ENCODE results near the gene HEPACAM.
"Not testable (repeated sequence)": the region's sequence is repeated elsewhere in the genome, so short reads cannot be mapped to it uniquely, and the experiment has no call there.

Gene HEPACAM

GRCh38 chr11:124935548-124936514, at the start of gene HEPACAM:
HEPACAM (minus strand) TSS chr11:124936047; CDS start chr11:124936006, 41 bp downstream.
- DNase-seq (ENCODE audit: low read depth): no peak

- DNase-seq (ENCODE audit: low read depth): no peak
These were observed 48.6 kb upstream of the HEPACAM start for GRCh38 chr11:124984512-124984854.

- DNase-seq (ENCODE audit: low read depth): no peak
These were observed 48.0 kb upstream of the HEPACAM start for GRCh38 chr11:124983674-124984511.

GRCh38 chr11:124982043-124982442, 46.2 kb upstream of the HEPACAM start:
- DNase-seq (ENCODE audit: low read depth): no peak

- no peak for DNase-seq (ENCODE audit: low read depth)
These were observed 42.5 kb upstream of the HEPACAM start for GRCh38 chr11:124978316-124978715.

GRCh38 chr11:124977006-124977405, 41.2 kb upstream of the HEPACAM start:
- DNase-seq (ENCODE audit: low read depth): no peak

- no peak for DNase-seq (ENCODE audit: low read depth)
These were observed 40.7 kb upstream of the HEPACAM start for GRCh38 chr11:124976531-124976930.

GRCh38 chr11:124971810-124972209, 36.0 kb upstream of the HEPACAM start:
- no peak for DNase-seq (ENCODE audit: low read depth)

GRCh38 chr11:124970925-124971324, 35.1 kb upstream of the HEPACAM start:
- no peak for DNase-seq (ENCODE audit: low read depth)

GRCh38 chr11:124968197-124968596, 32.4 kb upstream of the HEPACAM start:
- not testable (repeated sequence) for DNase-seq (ENCODE audit: low read depth)

GRCh38 chr11:124961972-124962609, 26.2 kb upstream of the HEPACAM start:
- peak; percentile 63 for DNase-seq (ENCODE audit: low read depth)

- no peak for DNase-seq (ENCODE audit: low read depth)
These were observed 19.2 kb upstream of the HEPACAM start for GRCh38 chr11:124955035-124955434.

GRCh38 chr11:124954590-124954955, 18.7 kb upstream of the HEPACAM start:
- DNase-seq (ENCODE audit: low read depth): no peak

GRCh38 chr11:124953753-124954589, 18.1 kb upstream of the HEPACAM start, which contains the start of gene CCDC15:
CCDC15 (plus strand) TSS chr11:124954202; CDS start chr11:124954733, 531 bp downstream.
- peak; percentile 87 for DNase-seq (ENCODE audit: low read depth)

GRCh38 chr11:124951341-124951740, 15.5 kb upstream of the HEPACAM start:
- no peak for DNase-seq (ENCODE audit: low read depth)

GRCh38 chr11:124950601-124951330, 14.9 kb upstream of the HEPACAM start:
- no peak for DNase-seq (ENCODE audit: low read depth)

- no peak for DNase-seq (ENCODE audit: low read depth)
These were observed 10.9 kb upstream of the HEPACAM start for GRCh38 chr11:124946735-124947141.

GRCh38 chr11:124945826-124946225, 10.0 kb upstream of the HEPACAM start:
- DNase-seq (ENCODE audit: low read depth): no peak

- no peak for DNase-seq (ENCODE audit: low read depth)
These were observed 8.7 kb upstream of the HEPACAM start for GRCh38 chr11:124944565-124944964.

GRCh38 chr11:124943741-124944140, 7.9 kb upstream of the HEPACAM start:
- DNase-seq (ENCODE audit: low read depth): no peak

GRCh38 chr11:124943254-124943616, 7.4 kb upstream of the HEPACAM start:
- DNase-seq (ENCODE audit: low read depth): no peak
